Measurements from ENCODE around the gene HS3ST4.

Gene HS3ST4

GRCh38 chr16:25691519-25692091, at the start of gene HS3ST4:
HS3ST4 (plus strand) TSS chr16:25691959.
- peak; percentile 51 for DNase-seq

GRCh38 chr16:25643633-25644032, 48.1 kb upstream of the HS3ST4 start:
- no peak for DNase-seq

- no peak for DNase-seq
Measured at GRCh38 chr16:25656639-25657038, 35.1 kb upstream of the HS3ST4 start.

GRCh38 chr16:25676820-25677219, 14.9 kb upstream of the HS3ST4 start:
- no peak for DNase-seq

- no peak for DNase-seq
Measured at GRCh38 chr16:25679511-25679910, 12.2 kb upstream of the HS3ST4 start.

- no peak for DNase-seq
Measured at GRCh38 chr16:25689137-25689836, 2.5 kb upstream of the HS3ST4 start.

- DNase-seq, result no peak
Measured at GRCh38 chr16:25690552-25691143, 1.1 kb upstream of the HS3ST4 start.

GRCh38 chr16:25692351-25692741, 587 bp downstream of the HS3ST4 start:
- DNase-seq, result peak; percentile 17

GRCh38 chr16:25692742-25693508, 1.2 kb downstream of the HS3ST4 start:
- DNase-seq, result peak; percentile 13

GRCh38 chr16:25693631-25694030, 1.9 kb downstream of the HS3ST4 start:
- no peak for DNase-seq

- DNase-seq, result no peak
Measured at GRCh38 chr16:25699069-25699468, 7.3 kb downstream of the HS3ST4 start.

- DNase-seq, result no peak
Measured at GRCh38 chr16:25700547-25700946, 8.8 kb downstream of the HS3ST4 start.

- no peak for DNase-seq
Measured at GRCh38 chr16:25707553-25707952, 15.8 kb downstream of the HS3ST4 start.

GRCh38 chr16:25707982-25708583, 16.3 kb downstream of the HS3ST4 start:
- DNase-seq, result peak; percentile 9

GRCh38 chr16:25709213-25709612, 17.5 kb downstream of the HS3ST4 start:
- DNase-seq, result no peak

- no peak for DNase-seq
Measured at GRCh38 chr16:25713785-25714570, 22.2 kb downstream of the HS3ST4 start.

GRCh38 chr16:25716186-25716585, 24.4 kb downstream of the HS3ST4 start:
- no peak for DNase-seq

GRCh38 chr16:25721439-25721838, 29.7 kb downstream of the HS3ST4 start:
- DNase-seq, result no peak

- no peak for DNase-seq
Measured at GRCh38 chr16:25726430-25727098, 34.8 kb downstream of the HS3ST4 start.

GRCh38 chr16:25729188-25729915, 37.6 kb downstream of the HS3ST4 start:
- DNase-seq, result no peak

GRCh38 chr16:25730396-25730795, 38.6 kb downstream of the HS3ST4 start:
- no peak for DNase-seq
